ENCODE results near the gene FRMD1. TPM values are rescaled to one million over a fixed set of nuclear protein-coding genes. Genes with fewer than 3 reads are reported as not detected.

FRMD1 gene
- total and polyA plus RNA-seq, 2 donors (not counting 3 experiments of a cell fraction or from before 2014, with no cell fraction given) = not detected

GRCh38 chr6:168072730-168073129, 6.3 kb downstream of the FRMD1 start:
- Histone ChIP-seq H3K79me2 (ENCODE audit: control insufficient read depth, insufficient read depth, low read length) (no peaks in the 10 kb centered on the region), H3K4me2 (ENCODE audit: insufficient read depth, low read length) (no peak overlapping the region), H3K27me3 (ENCODE audit: control insufficient read depth in 2 of 2, insufficient read depth in 2 of 2, low read length in 2 of 2) (no peaks in the 10 kb centered on the region), H4K20me1 (replicated peaks; ENCODE audit: control insufficient read depth, extremely low read depth, insufficient read depth, low read length) (no peaks in the 10 kb centered on the region), H2AFZ (ENCODE audit: low read depth, low read length) (no peak overlapping the region), H3K4me3 (replicated peaks in 1 of 3; ENCODE audit: insufficient read depth in 1 of 3, low read depth in 1 of 3, low read length in 3 of 3) (no peak overlapping the region), H3K9me1 (replicated peaks; ENCODE audit: control insufficient read depth, extremely low read depth, insufficient read depth, low read length) (no peaks in the 10 kb centered on the region), H3K4me1 (ENCODE audit: control insufficient read depth, extremely low read depth, insufficient read depth, low read length) (no peaks in the 10 kb centered on the region), H3K9me3 (replicated peaks; ENCODE audit: control insufficient read depth, insufficient read depth, low read length) (no peaks in the 10 kb centered on the region), H3K36me3 (ENCODE audit: control insufficient read depth in 2 of 2, extremely low read depth in 1 of 2, insufficient read depth in 2 of 2, low read length in 2 of 2) (no peaks in the 10 kb centered on the region), H3K27ac (ENCODE audit: insufficient read depth, low read depth, low read length) (no peak overlapping the region), H3K9ac (replicated peaks; ENCODE audit: extremely low read depth, insufficient read depth, low read length) (no peak overlapping the region)
- no TSS peak for BruUV-seq (replicated peaks)
- FAIRE-seq = no peak
- ChIA-PET POLR2A (no interaction called here), CTCF (no interaction called here)
- dilution Hi-C loops (cut with MboI; ENCODE audit: extremely low pct_ligation_motif_present, low sequenced_read_pairs) (no loop called here), intact Hi-C loops (cut with micrococcal nuclease) (no loop called here)
- TF ChIP-seq GATA2 (IDR thresholded peaks at IDR 0.05; ENCODE audit: insufficient read depth, insufficient read length, low read depth, low read length) = no peak
- no peak for TF ChIP-seq EZH2 (IDR thresholded peaks at IDR 0.05; ENCODE audit: borderline replicate concordance, low read depth, low read length, severe bottlenecking)
- no peak for TF ChIP-seq CTCF (IDR thresholded peaks at IDR 0.05; ENCODE audit: extremely low read depth in 1 of 2, insufficient read depth in 1 of 2, low read depth in 1 of 2, low read length in 2 of 2)
- no peak for TF ChIP-seq FOS (IDR thresholded peaks at IDR 0.05; ENCODE audit: borderline replicate concordance, insufficient read depth, low read length)
- TF ChIP-seq MAX (IDR thresholded peaks at IDR 0.05; ENCODE audit: insufficient read depth, insufficient read length) = no peak
- TF ChIP-seq JUN (IDR thresholded peaks at IDR 0.05; ENCODE audit: borderline replicate concordance, insufficient read depth, insufficient read length, low read depth) = no peak
- TF ChIP-seq POLR2A (IDR thresholded peaks at IDR 0.05; ENCODE audit: low read depth, low read length) = no peak
- TF ChIP-seq MYC (IDR thresholded peaks at IDR 0.05; ENCODE audit: low read depth, low read length) = no peak
- no peak for TF ChIP-seq POLR2AphosphoS5 (IDR thresholded peaks at IDR 0.05; ENCODE audit: insufficient read depth, low read depth, low read length)
- DNase-seq (ENCODE audit: low read depth, low spot score) = no peak
